ENCODE data around the gene HSPG2.
"Not testable (repeated sequence)": the region's sequence is repeated elsewhere in the genome, so short reads cannot be mapped to it uniquely, and the experiment has no call there.

HSPG2 gene

GRCh38 chr1:21935393-21935804 lies 1.7 kb downstream of the HSPG2 start:
- in situ Hi-C loops (cut with MboI; ENCODE audit: low sequenced_read_pairs) = no loop called here

GRCh38 chr1:21933397-21934248 lies 3.5 kb downstream of the HSPG2 start:
- in situ Hi-C loops (cut with MboI; ENCODE audit: low sequenced_read_pairs) = no loop called here

- in situ Hi-C loops (cut with MboI; ENCODE audit: low sequenced_read_pairs) = no loop called here
Measured at GRCh38 chr1:21932127-21932526, 5.0 kb downstream of the HSPG2 start.

- in situ Hi-C loops (cut with MboI; ENCODE audit: low sequenced_read_pairs) = no loop called here
Measured at GRCh38 chr1:21931171-21932093, 5.7 kb downstream of the HSPG2 start.

- in situ Hi-C loops (cut with MboI; ENCODE audit: low sequenced_read_pairs) = no loop called here
Measured at GRCh38 chr1:21930629-21931170, 6.4 kb downstream of the HSPG2 start.

- in situ Hi-C loops (cut with MboI; ENCODE audit: low sequenced_read_pairs) = no loop called here
Measured at GRCh38 chr1:21930080-21930571, 7.0 kb downstream of the HSPG2 start.

- in situ Hi-C loops (cut with MboI; ENCODE audit: low sequenced_read_pairs) = no loop called here
Measured at GRCh38 chr1:21927533-21928237, 9.4 kb downstream of the HSPG2 start.

- in situ Hi-C loops (cut with MboI; ENCODE audit: low sequenced_read_pairs) = no loop called here
Measured at GRCh38 chr1:21926814-21927532, 10.1 kb downstream of the HSPG2 start.

- in situ Hi-C loops (cut with MboI; ENCODE audit: low sequenced_read_pairs) = no loop called here
Measured at GRCh38 chr1:21926065-21926464, 11.0 kb downstream of the HSPG2 start.

GRCh38 chr1:21925334-21925940 lies 11.7 kb downstream of the HSPG2 start:
- in situ Hi-C loops (cut with MboI; ENCODE audit: low sequenced_read_pairs) = no loop called here

GRCh38 chr1:21924503-21925005 lies 12.6 kb downstream of the HSPG2 start:
- in situ Hi-C loops (cut with MboI; ENCODE audit: low sequenced_read_pairs) = no loop called here

GRCh38 chr1:21922090-21923013 lies 14.8 kb downstream of the HSPG2 start:
- in situ Hi-C loops (cut with MboI; ENCODE audit: low sequenced_read_pairs) = no loop called here

GRCh38 chr1:21921100-21921875 lies 15.8 kb downstream of the HSPG2 start:
- in situ Hi-C loops (cut with MboI; ENCODE audit: low sequenced_read_pairs) = no loop called here

GRCh38 chr1:21919520-21919919 lies 17.6 kb downstream of the HSPG2 start:
- in situ Hi-C loops (cut with MboI; ENCODE audit: low sequenced_read_pairs) = no loop called here

GRCh38 chr1:21917239-21917631 lies 19.9 kb downstream of the HSPG2 start:
- in situ Hi-C loops (cut with MboI; ENCODE audit: low sequenced_read_pairs) = not testable (repeated sequence)

GRCh38 chr1:21916447-21917238 lies 20.5 kb downstream of the HSPG2 start:
- in situ Hi-C loops (cut with MboI; ENCODE audit: low sequenced_read_pairs) = no loop called here

Data from HL-60/S4 (cell line).